GM18861 (cell line): ENCODE measurements around the gene CCDC185.

Experiments
- ATAC-seq: cut with Tn5 transposase; IDR thresholded peaks from one replicate; pipeline ENCODE4 v1.9.1; 2021; ENCODE audit not compliant: unreplicated experiment

CCDC185 gene

DNA sequence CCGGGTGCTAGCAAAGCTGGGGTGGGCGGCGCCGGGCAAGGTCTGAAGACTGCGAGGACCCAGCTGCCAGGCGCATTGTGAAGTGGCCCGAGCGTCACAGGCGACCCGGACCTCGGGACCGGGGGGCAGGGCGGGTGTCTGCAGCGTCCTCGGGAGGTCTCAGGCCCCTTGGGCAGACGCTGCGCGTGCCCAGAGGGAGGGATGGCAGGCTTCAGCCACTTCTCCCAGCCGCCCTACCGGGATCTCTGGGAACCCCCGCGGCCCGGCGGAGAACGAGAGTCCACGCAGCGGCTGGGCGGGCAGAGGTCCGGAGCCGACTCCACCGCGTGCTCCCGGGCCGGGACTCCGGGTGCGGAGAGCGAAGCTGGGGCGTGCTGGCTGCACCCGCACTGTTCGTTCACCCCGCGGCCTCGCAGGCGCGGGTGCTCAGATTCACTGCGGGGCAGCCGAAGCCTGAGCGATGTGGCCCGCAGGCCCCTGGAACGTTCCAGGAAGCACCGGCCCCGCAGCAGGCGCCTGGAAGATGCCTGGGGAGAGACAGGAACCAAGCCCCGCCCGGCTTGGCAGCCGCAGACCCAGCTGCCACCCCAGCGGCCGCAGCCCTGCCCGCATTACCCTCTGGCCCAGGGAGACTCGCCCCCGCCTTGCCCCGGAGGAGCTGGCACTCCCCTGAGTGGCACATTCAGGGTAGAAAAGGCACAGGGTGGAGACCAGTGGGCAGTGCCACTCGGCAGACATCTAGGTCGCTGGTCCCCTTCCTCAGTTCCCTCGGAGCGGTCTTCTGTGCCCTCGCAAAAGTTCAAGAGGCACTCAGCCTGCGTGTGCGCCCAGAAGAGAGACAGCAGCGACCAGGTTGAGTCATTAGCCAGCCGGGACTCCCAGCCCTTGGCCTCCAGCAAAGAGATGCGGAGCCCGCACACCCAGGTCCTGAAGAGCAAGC lies at the start of gene CCDC185:
CCDC185 (plus strand) TSS at position 141 of the 940 bp plus-strand sequence; CDS start at position 202, 61 bp downstream.
- ATAC-seq, result no peak

DNA sequence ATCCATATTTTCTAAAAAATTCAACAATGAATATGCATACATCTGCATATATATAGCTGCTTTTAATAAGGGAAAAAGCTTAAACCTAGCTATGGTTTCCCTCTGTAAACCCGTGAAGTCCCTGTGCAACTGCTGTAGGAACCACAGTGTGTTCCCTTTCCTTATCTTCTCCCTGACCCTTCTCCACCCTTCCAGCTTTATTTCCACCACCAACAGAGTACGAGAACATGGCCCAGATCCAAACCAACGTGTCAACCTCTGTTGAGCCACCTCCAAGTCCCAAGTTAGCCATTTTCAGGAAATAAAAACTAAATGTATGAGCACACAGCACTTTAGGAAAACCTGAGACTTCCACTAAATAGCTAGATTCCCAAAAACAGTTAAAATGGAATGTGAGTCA lies 49.5 kb upstream of the CCDC185 start:
- ATAC-seq, result no peak

DNA sequence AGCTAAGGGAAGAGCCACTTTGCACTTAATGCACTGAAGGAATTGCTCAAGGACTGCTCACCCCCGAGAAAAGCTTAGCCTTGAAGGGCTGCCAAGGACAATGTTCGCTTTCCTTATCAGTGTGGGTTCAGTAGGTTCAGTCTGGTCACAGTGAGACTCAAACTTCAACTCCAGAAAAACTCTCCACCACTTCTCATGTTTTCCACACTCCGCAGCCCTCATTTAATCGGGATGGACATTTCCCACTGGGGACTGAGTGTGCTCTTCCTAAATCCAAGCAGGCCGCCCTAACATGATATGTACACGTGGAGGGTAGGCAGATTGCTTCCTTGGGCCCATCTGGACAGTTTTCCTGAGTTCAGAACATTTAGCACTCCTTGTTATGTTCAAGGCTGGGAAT lies 48.7 kb upstream of the CCDC185 start:
- no peak for ATAC-seq

DNA sequence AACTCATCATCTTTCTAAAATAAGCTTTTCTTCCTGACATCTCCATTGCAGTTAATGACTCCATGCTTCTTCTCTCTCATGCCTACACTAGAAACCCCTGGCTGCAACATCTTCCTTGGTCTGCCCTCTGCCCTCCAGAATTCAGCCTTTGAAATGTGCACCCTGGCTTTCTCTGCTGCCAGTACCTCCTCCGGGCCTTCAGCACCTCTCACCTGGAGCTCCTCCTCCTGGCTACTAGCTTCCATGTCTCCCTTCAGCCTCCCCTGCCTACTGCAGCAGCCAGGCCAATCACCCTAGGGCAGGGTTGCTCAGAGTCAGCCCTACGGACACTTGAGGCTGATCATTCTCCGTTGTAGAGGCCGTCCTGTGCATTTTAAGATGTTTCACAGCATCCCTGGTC lies 47.5 kb upstream of the CCDC185 start:
- no peak for ATAC-seq

DNA sequence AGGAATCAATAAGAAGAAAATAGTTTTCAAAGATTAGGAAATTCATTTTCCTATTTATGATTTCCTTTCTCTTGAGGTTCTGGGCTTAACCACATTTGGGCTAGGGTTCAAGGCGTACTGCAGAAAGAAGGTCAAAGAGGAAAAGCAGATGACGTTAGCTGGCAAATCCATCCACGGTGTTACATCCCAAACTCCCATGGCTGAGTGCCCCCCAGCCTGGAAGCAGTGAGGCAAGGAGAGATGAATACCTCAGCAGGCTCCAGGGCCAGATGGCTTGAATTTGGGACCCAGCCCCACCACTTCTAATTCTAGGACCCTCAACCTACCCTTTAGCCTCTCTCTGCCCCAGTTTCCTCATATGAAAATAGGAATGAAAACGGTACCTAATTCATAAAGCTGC lies 46.9 kb upstream of the CCDC185 start:
- no peak for ATAC-seq

DNA sequence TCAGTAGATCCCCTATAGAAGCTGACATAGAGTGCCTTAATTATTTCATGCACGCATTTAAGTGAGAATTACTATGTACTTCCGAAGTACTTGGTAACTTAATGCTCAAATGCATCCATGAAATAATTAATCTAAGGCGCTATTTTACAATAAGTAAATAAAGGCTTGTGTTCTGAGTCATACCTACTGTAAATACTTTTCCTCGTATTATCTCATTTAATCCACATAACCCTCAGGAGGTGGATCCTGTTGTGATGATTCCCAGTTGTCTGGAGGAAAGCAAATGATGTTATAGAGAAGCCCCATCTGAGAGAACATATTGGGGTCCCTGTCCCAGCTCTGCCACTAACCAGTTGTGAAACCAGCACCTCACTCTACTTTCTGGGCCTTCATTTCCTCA lies 45.6 kb upstream of the CCDC185 start:
- no peak for ATAC-seq

DNA sequence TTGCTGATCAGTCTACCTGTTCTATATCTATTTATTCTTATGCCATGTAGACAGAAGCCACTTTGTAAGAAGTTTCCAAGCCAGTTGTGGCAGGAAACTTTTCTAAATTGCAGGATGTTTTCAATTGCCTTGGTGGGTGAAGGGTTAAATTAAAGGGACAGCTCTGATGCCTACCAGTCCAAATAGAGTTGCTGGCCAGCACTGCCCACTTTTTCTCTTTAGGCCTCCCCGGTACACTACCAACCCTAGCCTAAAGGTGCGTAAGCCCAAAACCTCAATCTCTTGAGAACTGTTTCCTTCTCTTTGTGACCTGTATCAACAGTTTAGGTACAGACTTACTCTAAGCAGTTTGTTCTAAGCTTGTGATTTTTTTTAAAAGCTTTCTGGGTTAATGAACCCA lies 44.8 kb upstream of the CCDC185 start:
- ATAC-seq, result no peak

DNA sequence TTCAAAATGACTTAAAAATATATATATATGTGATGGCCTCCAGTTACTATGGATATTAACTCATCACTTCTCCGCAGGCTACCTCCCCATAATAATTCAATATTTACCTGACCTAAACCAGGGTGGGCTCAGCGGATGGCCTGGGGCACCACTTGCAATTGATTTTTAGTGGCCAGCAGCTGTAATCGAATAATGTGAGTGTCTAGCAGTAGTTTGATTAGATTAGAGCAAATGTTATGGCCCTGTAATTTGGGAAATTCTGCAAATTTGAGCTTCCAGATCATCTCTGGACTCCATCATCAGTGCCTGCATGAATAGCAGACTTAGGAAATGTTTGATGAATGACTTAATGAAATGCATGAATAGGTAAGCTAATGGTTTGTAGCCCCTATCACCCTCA lies 44.0 kb upstream of the CCDC185 start:
- no peak for ATAC-seq

DNA sequence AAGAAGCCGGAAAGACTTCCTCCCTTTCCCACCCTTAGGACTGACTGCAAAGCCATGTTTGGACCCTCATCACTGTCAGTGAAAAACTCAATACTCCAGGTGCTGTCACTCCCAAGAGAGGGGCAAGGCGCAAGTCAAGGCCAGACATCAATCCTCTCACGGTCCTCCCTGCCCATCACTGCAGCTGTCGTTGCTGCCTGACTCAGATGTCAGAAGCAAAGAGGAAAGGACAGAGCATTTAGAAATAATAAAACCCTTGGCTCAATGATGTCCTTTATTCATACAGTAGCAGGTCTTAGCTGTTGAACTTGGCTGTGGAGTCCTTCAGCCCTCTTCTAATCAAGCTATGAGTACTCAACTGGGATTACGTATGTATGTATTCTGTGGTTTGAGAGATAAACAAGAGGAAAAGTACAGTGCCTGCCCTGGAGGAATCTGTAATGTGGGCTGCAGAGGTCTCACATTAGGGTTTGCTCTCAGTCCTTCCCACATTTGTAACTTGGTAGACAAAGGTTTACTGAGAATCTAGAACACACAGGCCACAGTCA lies 42.8 kb upstream of the CCDC185 start:
- no peak for ATAC-seq

DNA sequence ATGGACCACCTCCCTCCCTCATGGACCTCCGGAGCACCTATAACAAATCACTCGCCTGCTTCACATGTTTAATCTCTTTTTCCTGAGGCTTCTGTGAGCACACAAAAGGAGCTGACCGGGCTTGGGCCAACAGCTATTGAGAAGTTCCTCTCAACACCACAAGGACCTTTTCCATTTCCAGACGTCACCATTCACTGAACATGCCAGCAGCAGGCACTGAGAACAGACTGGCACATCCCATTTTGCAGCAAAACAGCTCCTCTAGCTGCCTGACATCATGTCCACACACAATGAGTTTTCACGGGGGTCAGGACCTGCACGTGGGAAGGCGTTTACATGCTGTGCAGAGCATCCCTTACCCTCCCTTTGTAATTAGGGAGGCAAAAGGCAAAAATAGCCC lies 40.3 kb upstream of the CCDC185 start:
- no peak for ATAC-seq

DNA sequence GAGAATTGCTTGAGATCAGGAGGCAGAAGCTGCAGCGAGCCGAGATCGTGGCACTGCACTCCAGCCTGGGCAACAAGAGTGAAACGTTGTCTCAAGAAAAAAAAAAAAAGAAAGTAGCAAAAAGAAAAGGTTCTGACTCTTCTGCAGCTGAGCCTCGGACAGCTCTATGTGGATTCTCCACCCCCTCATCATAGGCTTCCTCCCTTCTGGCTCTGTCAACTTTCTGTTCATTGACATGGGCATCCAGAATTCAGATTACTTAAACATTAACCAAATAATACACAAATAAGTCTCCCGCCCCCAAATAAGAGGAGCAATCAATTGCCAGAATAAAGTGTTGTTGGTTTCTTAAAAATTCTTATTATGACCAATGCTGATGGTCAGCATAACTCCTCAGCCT lies 39.3 kb upstream of the CCDC185 start:
- no peak for ATAC-seq

DNA sequence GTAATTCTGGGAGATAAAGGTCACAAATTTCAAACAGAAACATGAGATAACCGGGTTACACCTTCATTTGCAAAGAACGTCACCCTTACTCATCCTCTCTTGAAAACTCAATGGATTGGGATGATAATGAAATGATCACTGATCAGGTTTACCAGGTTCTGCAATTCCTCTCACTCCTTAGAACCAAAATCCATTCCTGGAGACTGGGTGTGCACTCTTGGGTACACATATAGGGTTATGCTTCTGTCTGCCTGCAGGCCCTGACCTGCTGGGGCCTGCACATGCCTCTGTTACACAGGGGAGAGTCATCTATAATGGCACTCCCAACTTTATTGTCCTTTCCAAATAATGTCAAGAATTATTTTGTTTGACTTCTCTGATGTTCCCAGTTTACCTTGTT lies 37.5 kb upstream of the CCDC185 start:
- ATAC-seq, result no peak

DNA sequence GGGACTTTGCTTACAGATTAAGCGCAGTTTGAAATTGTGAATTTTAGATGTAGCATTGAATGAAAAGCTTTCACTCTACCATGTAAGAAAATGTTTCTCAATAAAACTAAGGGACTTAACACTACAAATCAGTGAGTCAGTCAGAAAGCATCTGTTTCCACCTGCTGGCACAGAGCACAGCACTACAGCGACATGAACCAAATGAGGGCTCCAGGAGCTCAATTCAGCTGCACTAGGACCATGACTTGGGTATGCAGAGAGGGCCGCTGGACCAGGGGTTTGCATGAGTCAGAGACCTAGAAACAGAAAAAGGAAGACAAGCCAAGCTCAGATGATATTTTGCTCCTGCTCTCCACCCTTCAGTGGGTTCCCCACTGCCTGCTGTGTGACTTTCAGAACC lies 34.4 kb upstream of the CCDC185 start:
- ATAC-seq, result no peak

DNA sequence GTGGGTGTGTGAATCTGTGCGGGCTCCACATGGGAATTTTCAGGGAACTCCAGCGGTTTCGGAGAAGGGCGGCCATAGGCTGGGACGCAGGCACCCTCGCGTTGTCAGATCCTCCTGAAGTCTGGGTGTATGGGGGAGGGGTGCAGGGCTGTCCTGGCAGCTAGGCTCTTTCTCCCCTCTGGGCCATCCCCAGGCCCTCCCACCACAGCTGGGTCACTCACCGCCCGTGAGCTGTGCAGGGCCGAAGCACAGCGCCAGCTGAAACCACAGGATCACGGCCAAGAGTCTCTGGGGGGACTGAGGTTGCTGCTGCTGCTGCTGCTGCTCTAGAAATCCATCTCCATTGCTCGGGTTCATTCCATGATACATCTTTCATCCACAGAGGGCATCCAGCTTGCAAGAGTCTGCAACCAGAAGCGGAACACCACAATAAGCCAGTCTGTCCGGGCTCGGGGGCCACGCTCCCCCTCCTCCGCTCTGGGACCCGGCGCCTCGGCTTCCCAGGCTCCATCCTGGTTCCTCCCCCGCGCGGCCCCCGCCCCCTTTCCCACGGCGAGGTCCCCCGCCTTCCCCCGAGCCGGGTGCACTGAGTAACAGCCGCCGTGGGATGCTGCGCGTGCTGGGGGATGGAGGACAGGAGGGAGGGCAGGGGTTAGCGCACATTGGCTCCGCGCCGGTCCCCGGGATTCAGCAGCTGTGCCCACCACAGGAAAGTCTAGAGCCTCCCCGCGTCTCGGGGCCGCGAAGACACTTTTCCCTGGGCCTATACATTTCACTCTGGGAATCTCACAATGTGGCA lies 30.0 kb upstream of the CCDC185 start:
- ATAC-seq, result no peak

DNA sequence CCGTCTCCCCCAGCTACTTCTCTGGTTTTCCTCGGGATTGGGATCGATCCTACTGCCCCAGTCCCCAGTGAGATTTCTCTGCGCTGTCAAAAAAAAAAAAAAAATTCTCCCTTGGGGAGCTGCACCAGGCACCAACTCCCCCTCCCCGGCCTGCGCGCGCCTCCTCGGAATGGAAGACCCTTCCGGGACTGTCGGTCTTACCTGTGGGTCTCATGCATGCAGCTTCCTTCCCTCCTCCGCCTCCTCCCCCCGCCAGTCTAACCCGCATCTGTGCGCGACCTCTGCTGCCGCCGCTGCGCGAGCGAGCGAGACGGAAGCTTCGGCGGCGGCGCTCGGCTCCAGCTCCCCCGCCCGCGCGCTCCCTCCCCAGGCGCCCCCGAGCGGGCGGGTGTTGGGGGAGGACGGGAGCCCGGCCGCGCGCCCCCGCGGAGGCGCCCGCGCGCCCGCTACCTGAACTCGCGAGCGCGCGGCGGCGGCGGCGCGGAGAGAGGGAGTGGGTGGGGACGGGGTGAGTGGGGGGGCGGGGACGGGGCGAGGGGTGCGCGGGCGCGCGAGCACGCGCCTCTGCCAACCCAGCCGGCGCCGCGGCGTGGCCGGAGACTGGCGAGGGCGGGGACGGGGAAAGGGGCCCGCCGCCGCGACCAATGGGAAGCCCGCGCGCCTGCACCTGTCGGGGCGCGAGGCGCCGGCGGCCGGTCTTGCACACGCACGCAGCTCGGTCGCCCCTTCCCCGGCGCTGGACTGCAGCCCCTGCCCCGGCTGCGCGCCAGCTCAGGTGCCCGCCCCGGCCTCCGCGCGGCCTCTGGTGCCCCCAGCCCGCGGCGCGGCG lies 29.1 kb upstream of the CCDC185 start, which contains the start of gene SUSD4:
SUSD4 (minus strand) TSS at position 321 of the 829 bp plus-strand sequence. CDS start 751 bp downstream, outside the sequence.
- ATAC-seq, result no peak

DNA sequence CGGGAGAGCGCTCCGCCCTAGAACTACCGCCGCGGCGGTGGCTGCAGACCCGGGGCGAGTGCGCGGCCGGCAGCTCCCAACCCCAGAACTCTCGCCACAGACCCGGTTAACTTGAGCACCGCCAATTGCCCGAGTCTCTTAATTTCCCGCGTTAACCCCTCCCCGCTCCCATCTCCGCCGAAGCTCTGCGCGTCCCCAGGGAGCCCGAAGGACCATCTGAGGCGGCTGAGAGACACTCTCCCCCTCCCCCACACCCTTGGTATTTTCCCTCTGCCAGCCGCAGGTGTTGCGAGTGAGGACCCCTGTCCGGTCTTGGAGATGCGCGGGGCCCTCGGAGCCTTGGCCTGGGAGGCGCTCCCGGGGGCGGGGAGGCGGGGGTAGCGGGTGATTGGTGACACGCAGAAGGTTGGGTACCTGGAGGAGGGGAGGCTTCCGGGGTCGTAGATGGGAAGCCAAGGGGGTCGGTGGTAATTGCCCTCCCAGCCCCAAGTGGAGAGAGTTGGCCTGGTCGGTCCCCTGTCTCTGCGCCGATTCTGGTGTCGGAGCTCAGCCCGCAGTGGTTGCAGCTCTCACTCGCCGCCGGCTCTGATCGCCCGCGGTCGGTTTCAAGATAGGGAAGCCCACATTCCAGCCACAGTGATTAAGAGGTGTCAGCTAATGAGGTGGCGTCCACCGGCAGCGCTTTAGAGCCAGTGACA lies 28.4 kb upstream of the CCDC185 start:
- no peak for ATAC-seq

DNA sequence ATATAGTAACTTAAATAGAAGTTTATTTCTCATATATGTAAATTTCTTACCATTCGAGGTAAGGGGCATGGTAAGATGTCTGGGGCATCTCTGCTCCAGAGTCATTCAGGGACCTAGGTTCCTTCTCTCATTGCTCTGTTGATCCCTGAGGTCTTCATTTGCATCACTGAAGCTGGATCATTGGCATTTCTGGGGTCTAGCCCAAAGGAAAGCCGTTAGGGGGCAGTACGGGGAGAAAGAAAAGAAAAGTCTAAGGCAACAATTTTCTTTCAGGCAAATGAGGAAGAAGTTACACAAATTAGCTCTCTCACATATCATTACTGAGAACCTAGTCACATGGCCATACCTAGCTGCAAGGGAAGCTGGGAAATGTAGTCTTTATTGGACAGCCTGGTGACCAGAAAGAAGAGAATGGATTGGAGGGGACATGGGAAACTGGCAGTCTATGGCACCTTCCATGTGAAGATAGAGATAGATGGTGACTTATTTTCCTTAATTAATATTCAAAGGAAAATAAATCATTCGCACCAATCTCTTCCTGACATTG lies 19.1 kb upstream of the CCDC185 start:
- no peak for ATAC-seq

DNA sequence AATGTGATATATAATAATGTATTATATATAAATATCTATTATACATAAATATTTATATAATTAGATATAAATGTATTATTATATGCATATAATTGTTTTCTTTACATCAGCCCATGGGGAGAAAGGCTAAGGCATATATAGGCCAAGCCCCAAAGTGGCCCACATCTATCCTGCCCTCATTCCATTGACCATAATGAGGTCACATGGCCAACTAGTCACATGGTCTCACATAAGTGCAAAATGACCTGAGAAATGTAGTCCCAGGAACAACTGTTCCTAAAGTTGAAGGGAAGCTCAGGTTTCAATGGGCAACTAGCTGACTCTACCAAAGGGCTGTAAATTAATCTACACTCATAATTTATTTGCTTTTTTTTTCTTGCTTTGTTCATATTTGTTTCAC lies 14.5 kb upstream of the CCDC185 start:
- no peak for ATAC-seq

DNA sequence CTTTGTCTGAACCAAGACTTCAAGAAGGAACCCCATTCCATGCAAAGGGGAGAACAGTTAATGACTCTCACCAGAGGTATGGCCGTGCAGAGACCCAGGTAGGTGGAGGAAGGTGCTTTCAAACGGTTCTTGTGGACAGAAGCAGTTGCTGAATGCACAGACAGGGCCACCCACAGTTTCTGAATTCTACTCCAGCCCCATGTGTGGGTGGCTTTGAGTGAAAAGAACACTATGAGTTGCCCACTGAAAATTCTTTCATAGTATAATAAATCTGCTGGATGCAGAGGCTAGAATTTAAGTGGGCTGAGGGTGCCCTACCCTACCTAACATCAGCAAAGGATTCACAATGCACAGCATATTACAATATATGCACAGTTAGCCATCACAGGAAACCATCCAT lies 7.2 kb upstream of the CCDC185 start:
- no peak for ATAC-seq

DNA sequence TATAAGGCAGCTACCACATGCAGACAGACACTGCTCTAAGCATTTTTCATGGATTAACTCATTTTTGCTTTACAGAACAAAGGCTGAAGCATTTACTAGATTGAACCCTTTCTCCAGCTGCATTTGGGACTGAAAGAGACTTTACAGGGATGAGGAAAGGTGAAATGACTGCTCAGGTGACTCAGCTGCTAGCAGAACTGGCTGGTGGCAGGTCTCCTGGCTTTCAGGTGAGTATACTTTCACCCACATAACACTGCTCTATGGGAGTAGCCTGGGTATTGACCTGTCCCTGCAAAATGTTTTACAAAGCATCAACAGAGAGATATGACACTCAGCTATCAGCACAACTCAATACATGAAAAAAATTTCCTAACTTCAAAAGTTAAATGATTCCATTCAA lies 2.6 kb upstream of the CCDC185 start:
- ATAC-seq, result no peak
